GM21717 (cell line): Measurements from ENCODE around the gene CCDC74A.
"Not testable (repeated sequence)": the region's sequence is repeated elsewhere in the genome, so short reads cannot be mapped to it uniquely, and the experiment has no call there.

Experiments used
- ATAC-seq: cut with Tn5 transposase; IDR thresholded peaks from one replicate; pipeline ENCODE4 v1.9.1; 2021; ENCODE audit warnings: mild to moderate bottlenecking, moderate library complexity; ENCODE audit not compliant: unreplicated experiment

CCDC74A gene

GRCh38 chr2:131552871-131553270 is 25.2 kb downstream of the CCDC74A start:
- no peak for ATAC-seq

DNA sequence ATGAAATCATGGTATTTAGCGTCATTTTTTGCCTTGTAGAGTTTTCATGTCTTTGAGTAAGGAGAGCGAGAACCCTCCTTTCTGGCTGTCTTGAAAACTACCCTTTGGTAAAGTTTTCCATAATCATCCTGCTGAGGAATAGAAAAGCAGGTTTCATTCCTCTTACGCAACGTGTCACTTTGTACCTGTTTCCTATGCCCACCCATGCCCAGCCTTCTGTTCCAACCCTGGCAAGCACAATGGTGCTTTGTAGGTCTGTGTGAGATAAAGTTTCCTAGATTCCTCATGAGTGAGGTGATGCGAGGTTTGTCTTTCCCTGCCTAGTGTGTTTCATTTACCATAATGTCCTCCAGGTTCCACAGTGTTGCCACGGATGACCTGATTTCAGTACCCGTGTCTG is 29.3 kb downstream of the CCDC74A start:
- no peak for ATAC-seq

DNA sequence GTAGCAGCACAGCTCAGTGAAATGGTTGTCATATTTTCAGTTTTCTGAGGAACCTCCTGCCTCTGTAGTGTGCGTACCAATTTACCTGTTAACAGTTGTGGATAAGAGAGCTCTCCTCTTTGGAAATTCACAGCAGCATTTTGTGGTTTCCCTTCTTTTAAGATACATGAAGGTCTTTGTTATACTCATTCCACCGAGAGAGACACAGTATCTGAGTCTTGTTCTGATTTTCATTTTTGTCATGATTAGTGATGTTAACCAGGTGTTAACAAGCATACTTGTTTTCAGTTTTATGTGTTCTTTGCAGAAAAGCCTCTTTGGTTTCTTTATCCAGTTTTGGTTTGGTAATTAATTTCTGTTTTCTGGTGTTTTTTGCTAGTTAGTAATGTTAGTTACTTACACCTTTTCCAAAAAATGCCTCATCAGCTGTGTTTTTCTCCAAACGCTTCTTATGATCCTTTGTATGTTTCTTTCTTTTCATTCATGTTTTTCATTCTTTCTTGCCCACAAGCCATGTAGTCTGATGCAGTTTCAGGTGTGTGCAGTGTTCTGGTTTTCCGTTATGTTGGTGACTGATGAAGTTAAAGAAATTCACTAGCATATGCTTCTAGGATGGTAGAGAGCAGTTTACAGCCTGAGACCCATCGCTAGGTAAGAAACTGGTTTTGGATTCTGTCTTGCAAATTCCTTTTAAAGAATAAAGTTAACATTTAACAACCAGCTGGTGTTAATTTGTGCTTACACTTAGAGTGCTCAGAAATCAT is 30.1 kb downstream of the CCDC74A start:
- ATAC-seq = no peak

- ATAC-seq = no peak
These were observed 38.7 kb downstream of the CCDC74A start for GRCh38 chr2:131566371-131566770.

- no peak for ATAC-seq
These were observed 40.2 kb downstream of the CCDC74A start for GRCh38 chr2:131567891-131568290.

- ATAC-seq = not testable (repeated sequence)
These were observed 40.7 kb downstream of the CCDC74A start for GRCh38 chr2:131568401-131568800.

DNA sequence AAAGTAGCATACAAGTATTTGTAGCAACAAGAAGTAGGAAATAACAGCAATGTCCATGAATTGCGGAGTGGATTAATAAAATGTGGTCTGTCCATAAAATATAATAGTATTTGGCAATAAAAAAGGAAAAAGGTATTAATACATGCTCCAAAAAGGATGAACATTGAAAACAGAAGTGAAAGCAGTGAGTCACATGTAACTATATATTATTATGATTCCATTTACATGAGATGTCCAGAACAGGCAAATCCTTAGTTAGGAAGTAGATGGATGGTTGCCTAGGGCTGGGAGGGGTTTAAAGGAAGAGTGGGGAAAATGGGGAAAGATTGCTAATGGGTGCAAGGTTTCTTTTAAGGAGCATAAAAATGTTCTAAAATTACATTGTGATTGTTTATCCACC is 44.5 kb downstream of the CCDC74A start:
- no peak for ATAC-seq

DNA sequence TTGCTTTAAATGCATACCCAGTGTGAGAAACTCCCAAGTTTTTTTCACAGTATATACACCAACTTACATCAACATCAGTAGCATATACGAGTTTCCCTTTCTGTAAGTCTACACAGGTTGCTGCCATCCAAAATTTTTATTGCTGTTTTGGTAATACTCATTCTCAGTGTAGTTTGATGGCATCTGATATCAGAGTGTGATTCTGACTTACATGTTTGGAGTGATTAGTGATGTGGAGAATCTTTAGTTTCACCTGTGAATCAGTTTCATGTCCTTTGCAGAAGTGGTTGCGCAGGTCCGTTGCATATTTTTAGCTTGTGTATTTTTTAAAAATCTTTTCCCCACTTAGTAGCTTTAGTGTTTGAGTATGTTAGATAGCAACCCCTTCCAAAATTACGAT is 50.1 kb downstream of the CCDC74A start:
- no peak for ATAC-seq

- ATAC-seq = no peak
These were observed 52.5 kb downstream of the CCDC74A start for GRCh38 chr2:131580187-131580586.
